CD14-positive monocyte (primary cell): Measurements from ENCODE around the gene MRPL14. TPM values are rescaled to one million over a fixed set of nuclear protein-coding genes. Genes with fewer than 3 reads are reported as not detected.

Experiments used
- DNase-seq, 3 donors: peaks; one replicate each; pipeline ENCODE4 v3.0.0-alpha.2; 2011 to 2022
- H2AFZ ChIP-seq: 2 replicates; pipeline ENCODE4 v1.6.0; 2012; ENCODE audit warnings: mild to moderate bottlenecking, low read depth, low read length, inconsistent platforms; ENCODE audit not compliant: insufficient read depth, poor library complexity, severe bottlenecking
- H3K27ac ChIP-seq, 2 donors: 1 replicate in 1 of 2; 2 replicates in 1 of 2; pipeline ENCODE4 v1.5.1; 2012 to 2013; ENCODE audit warnings: low read length in 2 of 2, control low read depth in 1 of 2, inconsistent platforms in 1 of 2, low read depth in 1 of 2, mild to moderate bottlenecking in 1 of 2
- H3K27me3 ChIP-seq, 2 donors: one replicate each; pipeline versions ENCODE4 v1.6.0 to v1.6.1; 2011 to 2013; ENCODE audit warnings: low read length in 2 of 2; ENCODE audit not compliant: control insufficient read depth in 2 of 2, insufficient read depth in 2 of 2
- H3K36me3 ChIP-seq, 2 donors: replicated peaks in 1 of 2; 1 replicate in 1 of 2; 2 replicates in 1 of 2; pipeline versions ENCODE4 v1.5.1 to v1.6.1; 2012 to 2013; ENCODE audit warnings: low read length in 2 of 2, control low read depth in 1 of 2, inconsistent platforms in 1 of 2, mild to moderate bottlenecking in 1 of 2; ENCODE audit not compliant: insufficient read depth in 2 of 2, control insufficient read depth in 1 of 2
- H3K4me1 ChIP-seq, 2 donors: 1 replicate in 1 of 2; 2 replicates in 1 of 2; pipeline versions ENCODE4 v1.5.1 to v1.6.1; 2012 to 2013; ENCODE audit warnings: low read length in 2 of 2, control low read depth in 1 of 2, inconsistent platforms in 1 of 2, mild to moderate bottlenecking in 1 of 2, moderate library complexity in 1 of 2; ENCODE audit not compliant: insufficient read depth in 2 of 2, control insufficient read depth in 1 of 2
- H3K4me2 ChIP-seq: replicated peaks from 2 replicates; pipeline ENCODE3; 2012; ENCODE audit warnings: low read length, moderate library complexity, mild to moderate bottlenecking; ENCODE audit not compliant: poor library complexity, severe bottlenecking; ENCODE audit errors: extremely low read depth
- H3K4me3 ChIP-seq, 3 experiments: fragments of 200-600 bp in 1 of 3; sonication (generic) in 1 of 3; replicated peaks in 1 of 3; 1 replicate in 2 of 3; 2 replicates in 1 of 3; pipeline ENCODE4 v1.5.1; 2011 to 2013; ENCODE audit warnings: low read length in 3 of 3, mild to moderate bottlenecking in 3 of 3, control low read depth in 2 of 3, low read depth in 2 of 3, inconsistent platforms in 1 of 3, moderate library complexity in 1 of 3
- H3K79me2 ChIP-seq: 2 replicates; pipeline ENCODE4 v1.6.0; 2012; ENCODE audit warnings: mild to moderate bottlenecking, control low read depth, inconsistent platforms, low read length, moderate library complexity; ENCODE audit not compliant: insufficient read depth
- H3K9ac ChIP-seq: 2 replicates; pipeline ENCODE4 v1.6.0; 2017; ENCODE audit warnings: low read length, mild to moderate bottlenecking; ENCODE audit not compliant: insufficient read depth, poor library complexity, severe bottlenecking
- H3K9me3 ChIP-seq, 2 donors: replicated peaks in 1 of 2; 1 replicate in 1 of 2; 2 replicates in 1 of 2; pipeline versions ENCODE4 v1.5.1 to v1.6.1; 2012 to 2013; ENCODE audit warnings: low read length in 2 of 2, control low read depth in 1 of 2; ENCODE audit not compliant: control insufficient read depth in 1 of 2, insufficient read depth in 1 of 2
- H4K20me1 ChIP-seq: 2 replicates; pipeline ENCODE4 v1.6.0; 2012; ENCODE audit warnings: mild to moderate bottlenecking, low read length, control low read depth, moderate library complexity; ENCODE audit not compliant: insufficient read depth
- H3K27ac Mint-ChIP-seq, 7 donors: one replicate each; pipeline ENCODE4 v1.8.0; 2020; ENCODE audit warnings: mild to moderate bottlenecking in 7 of 7, mixed read lengths in 7 of 7, moderate library complexity in 6 of 7, inconsistent platforms in 2 of 7
- H3K27me3 Mint-ChIP-seq, 3 donors: one replicate each; pipeline ENCODE4 v1.8.0; 2021 to 2022; ENCODE audit warnings: low read depth in 3 of 3, mild to moderate bottlenecking in 3 of 3, mixed read lengths in 3 of 3, moderate library complexity in 3 of 3, inconsistent platforms in 1 of 3
- H3K36me3 Mint-ChIP-seq, 2 donors: one replicate each; pipeline ENCODE4 v1.8.0; 2020; ENCODE audit warnings: mixed read lengths in 2 of 2, inconsistent platforms in 1 of 2, mild to moderate bottlenecking in 1 of 2
- H3K4me1 Mint-ChIP-seq: one replicate; pipeline ENCODE4 v1.8.0; 2020; ENCODE audit warnings: mild to moderate bottlenecking, mixed read lengths
- H3K4me3 Mint-ChIP-seq, 2 donors: one replicate each; pipeline ENCODE4 v1.8.0; 2020; ENCODE audit warnings: mild to moderate bottlenecking in 2 of 2, mixed read lengths in 2 of 2, moderate library complexity in 1 of 2
- H3K9me3 Mint-ChIP-seq, 7 donors: one replicate each; pipeline ENCODE4 v1.8.0; 2020 to 2022; ENCODE audit warnings: mixed read lengths in 7 of 7, mild to moderate bottlenecking in 6 of 7, moderate library complexity in 6 of 7, inconsistent platforms in 2 of 7
- CTCF ChIP-seq: fragments of 200-600 bp; IDR thresholded peaks from one replicate; pipeline ENCODE4 v1.8.0; 2022; ENCODE audit warnings: antibody characterized with exemption, mild to moderate bottlenecking
- WGBS: methylation state at CpG from one replicate; pipeline ENCODE4 v1.1.5; 2013; ENCODE audit warnings: missing lambda C conversion rate; ENCODE audit not compliant: insufficient coverage; 5-methylcytosine and 5-hydroxymethylcytosine counted together
- intact Hi-C, 2 donors: fragments of 100-400 bp; cut with micrococcal nuclease; formaldehyde crosslinking; loops; one replicate each; pipeline versions ENCODE4 v1.15.0 to v1.15.1; 2023
- polyA plus RNA-seq, 3 donors: library from polyadenylated mRNA; depleted of rRNA in 1 of 3; unstranded in 2 of 3; stranded (reverse) in 1 of 3; fragments of 300-500 nt in 2 of 3; fragments of >200 nt in 1 of 3; fragmentation: Illumina TruSeq in 2 of 3; gene quantifications; 1 replicate in 2 of 3; 2 replicates in 1 of 3; pipeline ENCODE4 v1.2.3, GENCODE V29; 2012 to 2021

Gene MRPL14
- polyA plus RNA-seq, 3 donors, result 18.5 to 91.5 (median 78.2) TPM

- H4K20me1 ChIP-seq, result peaks cover 50% of the 10 kb centered on the region
- H3K27ac ChIP-seq, result no peak overlapping the region
- no peak for DNase-seq
- H3K27me3 ChIP-seq, result peaks cover 0 to 4% of the 10 kb centered on the region in 2 donors
- H3K36me3 ChIP-seq, result peaks cover under 1 to 6% of the 10 kb centered on the region in 2 donors
- peaks cover 18 to 27% of the 10 kb centered on the region in 2 donors for H3K4me1 ChIP-seq
- 83% methylated on average over 2 of the region's 2 CpGs for WGBS
- TF ChIP-seq CTCF, result no peak
- H3K9me3 Mint-ChIP-seq, result no peaks in the 10 kb centered on the region
- H3K27ac Mint-ChIP-seq, result peak overlapping the region in 1 of 7 donors; percentile 22
- no peak overlapping the region for H2AFZ ChIP-seq
- no peak overlapping the region for H3K9ac ChIP-seq
- no peak overlapping the region for H3K4me3 Mint-ChIP-seq
- peaks cover 18 to 20% of the 10 kb centered on the region in 2 donors for H3K36me3 Mint-ChIP-seq
- intact Hi-C loops, result loop anchor here in 1 of 2 donors (5.0 kb wide), 1 partner anchor 92 kb away; the partner anchor contains the start of gene SLC29A1
- H3K27me3 Mint-ChIP-seq, result peaks cover 1 to 7% (median 6%) of the 10 kb centered on the region in 3 donors
- peaks cover 30% of the 10 kb centered on the region for H3K4me1 Mint-ChIP-seq
- H3K4me3 ChIP-seq, result no peak overlapping the region
- no peak overlapping the region for H3K4me2 ChIP-seq
- peaks cover 33% of the 10 kb centered on the region for H3K79me2 ChIP-seq
- no peaks in the 10 kb centered on the region for H3K9me3 ChIP-seq
Observed at GRCh38 chr6:44129841-44130322, 2.6 kb upstream of the MRPL14 start.

- Mint-ChIP-seq H3K27me3 (peaks cover 1 to 7% (median 6%) of the 10 kb centered on the region in 3 donors), H3K27ac (peak overlapping the region in 2 of 7 donors; percentile 76 to 80), H3K9me3 (no peaks in the 10 kb centered on the region), H3K4me1 (peaks cover 43% of the 10 kb centered on the region), H3K4me3 (peak overlapping the region; percentile 82 to 86), H3K36me3 (peaks cover 20 to 25% of the 10 kb centered on the region in 2 donors)
- peak overlapping the region; percentile 73 to 87 (median 81) for H3K4me3 ChIP-seq
- peaks cover 49% of the 10 kb centered on the region for H3K79me2 ChIP-seq
- H3K27me3 ChIP-seq, result peaks cover 0 to 4% of the 10 kb centered on the region in 2 donors
- peak; percentile 21 to 27 (median 24) for DNase-seq
- no peaks in the 10 kb centered on the region for H3K36me3 ChIP-seq
- intact Hi-C loops, result loop anchor here in 1 of 2 donors (5.0 kb wide), 1 partner anchor 94 kb away; the partner anchor contains the start of gene SLC29A1
- peak overlapping the region; percentile 94 for H3K9ac ChIP-seq
- peak overlapping the region; percentile 91 for H2AFZ ChIP-seq
- peak overlapping the region; percentile 100 for H3K4me2 ChIP-seq
- peak overlapping the region in 1 of 2 donors; percentile 70 for H3K27ac ChIP-seq
- 13% methylated on average over 48 of the region's 49 CpGs for WGBS
- H3K4me1 ChIP-seq, result peaks cover 19 to 34% of the 10 kb centered on the region in 2 donors
- peak; percentile 11 for TF ChIP-seq CTCF
- H4K20me1 ChIP-seq, result peaks cover 53% of the 10 kb centered on the region
- no peaks in the 10 kb centered on the region for H3K9me3 ChIP-seq
Observed at GRCh38 chr6:44128020-44128917, 1.0 kb upstream of the MRPL14 start.
